Motor neuron (in vitro differentiated cells): ENCODE results near the gene HGD. TPM values are rescaled to one million over a fixed set of nuclear protein-coding genes. Genes with fewer than 3 reads are reported as not detected.
"Not testable (repeated sequence)": the region's sequence is repeated elsewhere in the genome, so short reads cannot be mapped to it uniquely, and the experiment has no call there.

Experiments
- ATAC-seq, 8 experiments: fragments of 200-7000 bp; cut with Tn5 transposase; replicated peaks in 6 of 8; 2 replicates each; pipeline ENCODE4 v1.8.0; 2021; ENCODE audit warnings: mild to moderate bottlenecking in 8 of 8, moderate library complexity in 8 of 8
- H3K27ac ChIP-seq, 2 donors: fragments of 250-450 bp; sonication (Bioruptor Pico); 2 replicates each; pipeline ENCODE4 v1.9.0; 2021; ENCODE audit warnings: antibody characterized with exemption in 2 of 2, mild to moderate bottlenecking in 2 of 2, moderate library complexity in 1 of 2
- H3K4me1 ChIP-seq, 2 donors: fragments of 250-450 bp; sonication (Bioruptor Pico); replicated peaks in 1 of 2; 2 replicates each; pipeline ENCODE4 v1.6.1; 2021; ENCODE audit warnings: antibody characterized with exemption in 2 of 2, mild to moderate bottlenecking in 2 of 2, moderate library complexity in 1 of 2
- H3K4me3 ChIP-seq, 5 donors: fragments of 250-450 bp; sonication (Bioruptor Pico); 2 replicates each; pipeline ENCODE4 v1.9.0; 2021; ENCODE audit warnings: antibody characterized with exemption in 5 of 5, mild to moderate bottlenecking in 5 of 5, moderate library complexity in 4 of 5
- WGBS, 10 experiments: fragments of 450-650 bp; shearing (Covaris generic); methylation state at CpG; one replicate each; pipeline ENCODE4 v1.0.0; 2022; 5-methylcytosine and 5-hydroxymethylcytosine counted together
- in situ Hi-C, 9 experiments: fragments of 400-800 bp; cut with MboI; loops; one replicate each; pipeline ENCODE4 v1.15.0; 2021; ENCODE audit warnings: low sequenced_read_pairs in 9 of 9, low pct_unique_long_range_greater_than_20kb in 2 of 9; ENCODE audit not compliant: unreplicated experiment in 9 of 9
- total RNA-seq, 8 experiments: library from RNA; unstranded; fragments of 300-600 nt; gene quantifications; 2 replicates each; pipeline versions ENCODE4 v1.2.3 to v1.2.4, GENCODE V29; 2022

The HGD gene
- total RNA-seq = under 1 TPM in 5 of 8 experiments, not detected in 3; 0.28 to 0.55 (median 0.36) TPM

- ATAC-seq = no peak
- Histone ChIP-seq H3K4me3 (no peak within 1 kb of the TSS), H3K4me1 (peaks cover 15 to 20% of the 10 kb centered on the region in 2 donors), H3K27ac (no peak within 1 kb of the TSS)
- 70 to 100% (median 94%) methylated on average over 1 to 5 of the region's 5 CpGs; no CpG with 5 or more reads in 2 of the 10 experiments for WGBS, 10 experiments
- in situ Hi-C loops = no loop called here
Measured at GRCh38 chr3:120682095-120682681, at the start of gene HGD. Gene HGD, minus strand, starts transcription at chr3:120682239. Its CDS starts 128 bp downstream, at chr3:120682111.

- no peak for ATAC-seq
- in situ Hi-C loops = no loop called here
- Histone ChIP-seq H3K4me1 (no peaks in the 10 kb centered on the region), H3K27ac (no peak overlapping the region), H3K4me3 (no peak overlapping the region)
- WGBS, 10 experiments = 40 to 95% (median 60%) methylated on average over 1 to 4 of the region's 4 CpGs; no CpG with 5 or more reads in 1 of the 10 experiments
Measured at GRCh38 chr3:120730576-120731542, 48.8 kb upstream of the HGD start.

GRCh38 chr3:120726791-120727190 lies 44.8 kb upstream of the HGD start:
- Histone ChIP-seq H3K27ac (no peak overlapping the region), H3K4me3 (no peak overlapping the region), H3K4me1 (no peaks in the 10 kb centered on the region)
- ATAC-seq = no peak
- in situ Hi-C loops = no loop called here
- WGBS, 10 experiments = 36 to 100% (median 88%) methylated on average over 1 of the region's 1 CpG

- Histone ChIP-seq H3K27ac (peak overlapping the region in 1 of 2 donors; percentile 17), H3K4me3 (peak overlapping the region in 3 of 5 donors; percentile 21 to 27 (median 25))
- H3K4me1 ChIP-seq, in situ Hi-C loops, ATAC-seq: not testable (repeated sequence)
- WGBS, 10 experiments = 20 to 90% (median 30%) methylated on average over 1 to 12 of the region's 20 CpGs; no CpG with 5 or more reads in 3 of the 10 experiments
Measured at GRCh38 chr3:120719167-120719834, 37.3 kb upstream of the HGD start.

GRCh38 chr3:120713262-120713661 lies 31.2 kb upstream of the HGD start:
- Histone ChIP-seq H3K4me3 (no peak overlapping the region), H3K27ac (no peak overlapping the region), H3K4me1 (no peaks in the 10 kb centered on the region)
- ATAC-seq = no peak
- in situ Hi-C loops = no loop called here

GRCh38 chr3:120710369-120710768 lies 28.3 kb upstream of the HGD start:
- no peak for ATAC-seq
- H3K27ac ChIP-seq = no peak overlapping the region
- H3K4me1 ChIP-seq = no peaks in the 10 kb centered on the region
- no peak overlapping the region for H3K4me3 ChIP-seq
- 43 to 100% (median 100%) methylated on average over 1 of the region's 1 CpG; no CpG with 5 or more reads in 1 of the 10 experiments for WGBS, 10 experiments
- in situ Hi-C loops = no loop called here

- Histone ChIP-seq H3K4me3 (no peak overlapping the region), H3K27ac (no peak overlapping the region), H3K4me1 (no peaks in the 10 kb centered on the region)
- in situ Hi-C loops = no loop called here
- ATAC-seq = no peak
Measured at GRCh38 chr3:120708408-120708807, 26.4 kb upstream of the HGD start.

- Histone ChIP-seq H3K4me1 (no peaks in the 10 kb centered on the region), H3K27ac (no peak overlapping the region), H3K4me3 (no peak overlapping the region)
- in situ Hi-C loops = no loop called here
- no peak for ATAC-seq
Measured at GRCh38 chr3:120706950-120707349, 24.9 kb upstream of the HGD start.

GRCh38 chr3:120705884-120706582 lies 24.0 kb upstream of the HGD start:
- ATAC-seq = no peak
- no peak overlapping the region for H3K4me3 ChIP-seq
- 40 to 96% (median 92%) methylated on average over 1 to 5 of the region's 5 CpGs; no CpG with 5 or more reads in 1 of the 10 experiments for WGBS, 10 experiments
- in situ Hi-C loops = no loop called here
- H3K27ac ChIP-seq = no peak overlapping the region
- no peaks in the 10 kb centered on the region for H3K4me1 ChIP-seq

- no peak for ATAC-seq
- Histone ChIP-seq H3K27ac (no peak overlapping the region), H3K4me1 (no peaks in the 10 kb centered on the region), H3K4me3 (no peak overlapping the region)
- in situ Hi-C loops = no loop called here
- 31 to 91% (median 76%) methylated on average over 1 to 3 of the region's 3 CpGs; no CpG with 5 or more reads in 2 of the 10 experiments for WGBS, 10 experiments
Measured at GRCh38 chr3:120699333-120699732, 17.3 kb upstream of the HGD start.

- Histone ChIP-seq H3K27ac (no peak overlapping the region), H3K4me3 (no peak overlapping the region), H3K4me1 (peaks cover 0 to 5% of the 10 kb centered on the region in 2 donors)
- WGBS, 10 experiments = 93 to 100% (median 100%) methylated on average over 1 of the region's 1 CpG; no CpG with 5 or more reads in 1 of the 10 experiments
- ATAC-seq = peak in 5 of 8 experiments; percentile 31 to 85 (median 75)
- in situ Hi-C loops = no loop called here
Measured at GRCh38 chr3:120693439-120694171, 11.6 kb upstream of the HGD start.

GRCh38 chr3:120689395-120689794 lies 7.4 kb upstream of the HGD start:
- in situ Hi-C loops = no loop called here
- Histone ChIP-seq H3K27ac (no peak overlapping the region), H3K4me3 (no peak overlapping the region), H3K4me1 (peaks cover 0 to 5% of the 10 kb centered on the region in 2 donors)
- ATAC-seq = no peak
- whole genome bisulfite sequencing, 10 experiments = 43 to 100% (median 74%) methylated on average over 2 to 3 of the region's 3 CpGs
